GM19372 (cell line): ENCODE data around the gene ONECUT3.

Experiments
- ATAC-seq: cut with Tn5 transposase; IDR thresholded peaks from one replicate; pipeline ENCODE4 v1.9.1; 2021; ENCODE audit warnings: mild to moderate bottlenecking, low read depth, moderate library complexity; ENCODE audit not compliant: unreplicated experiment

The ONECUT3 gene

DNA sequence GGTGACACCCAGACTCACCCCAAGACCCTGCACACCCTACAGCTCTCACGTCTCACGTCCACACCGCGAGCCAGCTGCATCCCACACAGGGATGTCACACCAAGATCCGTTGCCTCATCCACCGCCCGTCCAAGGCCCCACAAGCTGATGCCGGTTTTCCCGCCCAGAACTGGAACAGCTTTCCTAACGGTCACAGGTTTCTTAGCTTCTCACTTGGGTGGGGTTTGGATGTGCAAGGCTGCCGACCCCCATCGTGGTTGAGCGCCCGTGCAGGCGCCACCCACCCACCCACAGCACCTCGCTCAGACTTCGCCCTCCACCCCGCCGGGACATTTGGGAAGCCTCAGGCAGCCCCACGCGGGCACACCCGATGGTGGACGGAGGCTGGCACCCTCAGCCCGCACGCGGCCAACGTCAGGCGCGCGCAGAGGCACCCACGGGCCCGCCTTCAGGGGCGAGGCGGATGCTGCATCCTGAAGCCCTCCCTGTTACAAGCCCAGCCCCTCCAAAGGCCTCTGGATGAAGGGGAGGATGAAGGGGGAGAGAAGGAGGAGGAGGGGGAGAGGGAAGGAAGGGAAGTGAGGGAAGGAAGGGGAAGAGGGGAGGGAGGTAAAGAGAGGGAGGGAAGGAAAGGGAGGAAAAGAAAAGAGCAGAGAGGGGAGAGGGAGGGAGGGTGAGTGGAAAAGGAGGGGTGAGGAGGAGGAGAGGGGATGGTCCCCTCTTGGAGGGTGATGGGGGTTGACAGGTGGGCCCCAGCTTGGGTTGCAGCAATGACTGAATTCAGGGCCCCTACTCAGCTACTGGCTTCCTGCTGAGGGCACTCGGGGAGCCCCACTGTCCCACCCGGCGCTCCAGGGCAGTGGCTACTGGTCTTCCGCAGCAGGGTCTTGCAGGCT lies 12.8 kb downstream of the ONECUT3 start:
- no peak for ATAC-seq

DNA sequence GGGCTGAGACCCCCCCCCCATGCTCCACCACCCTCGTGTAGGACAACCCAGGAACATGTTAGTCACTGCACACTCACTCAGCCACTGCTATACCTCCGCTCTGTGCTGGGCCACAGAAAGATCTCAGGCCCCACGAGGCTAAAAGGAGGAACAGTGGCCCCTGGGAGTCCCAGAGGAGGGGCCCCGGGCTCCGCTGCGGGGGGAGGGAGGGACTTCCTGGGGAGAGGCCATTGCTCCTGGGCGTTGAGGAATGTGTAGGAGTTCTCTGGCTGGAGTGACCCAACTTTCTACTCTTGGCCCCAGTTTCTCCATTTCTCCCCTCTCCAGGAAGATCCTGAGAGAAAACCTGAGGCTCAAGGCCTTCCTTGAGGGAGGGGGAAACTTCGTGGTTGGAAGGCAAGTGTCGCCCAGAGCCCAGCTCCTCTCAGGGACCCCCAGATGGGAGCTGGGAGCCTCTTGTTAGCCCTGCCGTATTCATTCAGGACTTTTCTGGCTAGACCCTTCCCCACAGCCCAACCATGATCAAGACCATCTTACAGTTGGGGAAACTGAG lies 13.6 kb downstream of the ONECUT3 start:
- ATAC-seq = no peak

DNA sequence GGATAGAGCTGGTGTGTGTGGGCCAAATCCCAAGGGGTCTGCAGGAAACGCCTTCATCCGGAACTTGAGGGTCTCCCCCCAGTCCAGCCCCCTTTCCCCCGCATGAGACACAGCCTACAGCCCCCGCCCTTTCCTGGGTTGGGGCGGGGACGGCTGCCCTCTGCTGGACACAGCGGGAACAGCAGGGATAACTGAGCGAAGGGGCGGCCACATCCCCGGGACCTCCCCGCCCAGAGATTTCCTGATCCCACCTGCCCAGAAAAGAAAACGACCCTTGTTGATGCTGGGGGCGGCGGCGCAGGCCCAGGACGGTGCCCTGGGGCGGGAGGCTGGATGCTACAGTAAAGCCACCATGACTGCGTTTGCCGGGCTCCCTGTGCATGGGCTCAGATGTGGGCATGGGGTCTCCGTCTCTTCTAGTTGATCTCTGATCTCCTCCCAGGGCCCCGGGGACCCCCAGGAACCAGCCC lies 14.2 kb downstream of the ONECUT3 start:
- no peak for ATAC-seq

DNA sequence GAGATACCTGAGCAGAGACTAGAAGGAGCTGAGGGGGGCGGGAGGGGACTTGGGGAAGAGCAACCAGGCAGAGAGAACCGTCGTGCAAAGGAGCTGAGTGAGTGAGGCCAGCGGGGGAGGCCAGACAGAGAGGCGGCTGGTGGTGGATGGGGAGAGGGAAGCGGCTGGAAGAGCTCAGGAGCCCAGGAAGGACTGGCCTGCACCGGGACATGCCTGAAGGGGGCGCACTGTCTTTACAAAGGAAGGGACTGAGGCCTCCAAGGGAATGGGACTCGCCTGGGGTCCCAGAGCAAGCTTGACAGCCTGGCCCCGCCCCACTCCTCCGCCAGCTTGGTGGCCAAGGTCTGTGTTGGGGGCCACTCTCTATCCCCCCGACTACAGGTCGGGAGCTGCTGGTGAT lies 14.9 kb downstream of the ONECUT3 start:
- ATAC-seq = no peak

DNA sequence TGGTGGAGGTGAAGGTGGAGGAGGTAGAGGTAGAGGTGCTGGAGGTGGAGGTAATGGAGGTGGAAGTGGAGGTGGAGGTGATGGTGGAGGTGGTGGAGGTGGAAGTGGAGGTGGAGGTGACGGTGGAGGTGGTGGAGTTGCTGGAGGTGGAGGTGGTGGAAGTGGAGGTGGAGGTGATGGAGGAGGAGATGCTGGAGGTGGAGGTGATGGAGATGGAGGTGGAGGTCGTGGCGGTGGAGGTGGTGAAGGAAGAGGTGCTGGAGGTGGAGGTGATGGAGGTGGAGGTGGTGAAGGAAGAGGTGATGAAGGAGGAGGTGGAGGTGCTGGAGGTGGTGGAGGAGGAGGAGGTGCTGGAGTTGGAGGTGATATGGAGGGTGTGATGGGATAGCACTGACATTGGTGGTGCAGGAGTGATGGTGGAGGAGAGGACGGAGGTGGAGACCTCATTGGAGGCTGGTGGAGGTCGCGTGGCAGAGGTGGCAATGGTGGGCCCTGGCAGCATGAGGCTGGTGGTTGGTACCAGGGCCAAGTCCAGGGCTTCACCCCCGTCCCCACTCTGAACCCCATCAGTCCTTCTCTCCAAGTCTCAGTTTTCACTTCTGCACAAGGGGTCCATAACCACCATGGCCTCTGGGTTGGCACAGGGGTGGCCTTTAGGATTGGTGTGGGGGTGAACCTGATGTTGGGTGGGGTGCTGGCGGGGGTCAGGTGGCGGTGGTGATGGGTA lies 15.8 kb downstream of the ONECUT3 start:
- ATAC-seq = no peak

DNA sequence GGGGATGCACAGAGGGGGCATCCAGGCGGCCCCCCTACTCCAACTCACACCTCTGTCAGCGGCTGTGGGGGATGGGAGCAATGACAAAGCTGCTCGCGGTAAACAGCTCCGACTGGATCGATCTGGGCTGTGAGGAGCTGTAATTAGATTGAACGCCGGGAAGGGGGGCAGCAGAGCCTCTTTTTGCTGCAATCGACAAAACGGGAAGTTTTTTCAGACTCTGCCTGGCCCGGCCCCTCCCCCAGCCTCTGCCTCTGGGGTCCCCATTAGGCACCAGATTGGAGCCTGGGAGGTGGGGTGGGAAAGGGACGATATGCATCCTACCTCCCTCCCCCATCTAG lies 16.3 kb downstream of the ONECUT3 start:
- no peak for ATAC-seq

DNA sequence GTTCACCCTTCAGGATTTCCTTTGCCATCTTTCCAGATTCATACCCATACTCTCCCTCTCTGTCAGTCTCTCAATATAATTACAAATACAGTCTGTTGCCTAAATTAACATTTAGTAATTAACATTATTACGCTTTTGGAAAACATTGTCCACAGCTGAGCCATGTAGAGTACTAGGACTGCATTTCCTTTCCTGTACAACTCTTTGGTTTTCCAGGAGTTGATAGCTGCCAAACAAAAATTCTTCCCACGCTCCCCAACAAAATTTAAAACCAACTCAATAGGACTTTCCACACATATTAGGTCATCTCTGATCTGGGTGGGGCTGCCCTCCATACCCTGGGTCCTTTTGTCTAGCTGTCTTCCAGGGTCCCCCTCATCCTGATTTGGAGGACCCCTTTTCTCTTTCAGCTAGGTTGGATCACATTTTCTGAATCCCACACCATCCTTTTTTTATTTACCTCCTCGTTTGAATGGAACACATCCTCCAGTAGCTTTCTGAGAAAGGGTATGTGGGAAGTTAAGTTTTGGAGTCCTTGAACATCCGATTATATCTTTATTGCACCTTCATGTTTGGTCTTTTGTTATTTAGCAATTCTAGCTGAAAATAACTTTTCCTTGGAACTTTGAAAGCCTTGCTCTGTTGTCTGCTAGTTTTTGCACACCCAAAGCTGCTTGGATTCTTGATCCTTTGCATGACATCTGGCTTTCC lies 17.7 kb downstream of the ONECUT3 start:
- no peak for ATAC-seq

DNA sequence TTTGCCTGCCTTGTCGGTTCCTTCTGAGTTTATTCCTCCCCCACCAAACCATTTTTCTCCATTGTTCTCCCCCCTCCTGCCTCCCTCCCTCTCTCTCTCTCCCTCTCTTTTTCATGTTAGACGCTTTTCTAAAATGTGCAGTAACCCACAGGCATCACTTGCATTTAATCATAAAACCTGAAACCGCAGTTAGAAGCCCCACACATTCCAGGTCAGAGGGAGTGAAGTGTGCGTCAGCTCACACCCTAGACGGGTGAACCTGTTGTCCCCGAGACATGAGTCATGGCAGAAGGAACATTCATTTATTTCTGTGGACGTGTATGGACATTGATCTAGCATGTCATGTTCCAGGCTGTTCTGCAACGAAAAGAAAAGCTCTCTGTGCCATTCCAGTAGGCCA lies 19.9 kb downstream of the ONECUT3 start:
- ATAC-seq = no peak

DNA sequence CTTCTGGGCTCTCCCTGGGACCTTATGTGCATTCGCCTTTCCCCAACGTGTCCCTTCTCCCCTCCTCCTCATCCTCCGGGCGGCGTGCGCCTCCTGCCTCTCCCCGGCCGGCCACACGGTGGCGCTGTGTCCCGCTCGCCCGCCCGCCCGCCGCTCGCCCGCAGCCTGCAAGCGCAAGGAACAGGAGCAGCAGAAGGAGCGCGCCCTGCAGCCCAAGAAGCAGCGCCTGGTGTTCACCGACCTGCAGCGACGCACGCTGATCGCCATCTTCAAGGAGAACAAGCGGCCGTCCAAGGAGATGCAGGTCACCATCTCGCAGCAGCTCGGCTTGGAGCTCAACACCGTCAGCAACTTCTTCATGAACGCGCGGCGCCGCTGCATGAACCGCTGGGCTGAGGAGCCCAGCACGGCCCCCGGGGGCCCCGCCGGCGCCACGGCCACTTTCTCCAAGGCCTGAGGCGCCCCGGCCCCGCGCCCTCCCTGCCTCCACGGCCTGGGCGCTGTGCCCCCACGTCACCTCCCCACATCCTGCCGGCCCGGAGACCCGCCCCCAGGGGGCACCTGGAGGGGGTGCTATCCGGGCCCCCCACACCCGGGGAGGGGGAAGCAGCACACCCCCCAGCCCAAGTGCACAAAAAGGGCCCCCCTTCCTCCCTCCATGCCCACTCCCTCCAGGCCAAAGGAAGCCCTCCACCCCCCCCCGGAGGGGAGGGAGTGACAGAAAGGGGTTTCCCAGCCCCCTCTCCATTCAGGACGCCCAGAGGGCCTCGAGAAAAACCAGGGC lies 21.9 kb downstream of the ONECUT3 start:
- ATAC-seq = no peak

DNA sequence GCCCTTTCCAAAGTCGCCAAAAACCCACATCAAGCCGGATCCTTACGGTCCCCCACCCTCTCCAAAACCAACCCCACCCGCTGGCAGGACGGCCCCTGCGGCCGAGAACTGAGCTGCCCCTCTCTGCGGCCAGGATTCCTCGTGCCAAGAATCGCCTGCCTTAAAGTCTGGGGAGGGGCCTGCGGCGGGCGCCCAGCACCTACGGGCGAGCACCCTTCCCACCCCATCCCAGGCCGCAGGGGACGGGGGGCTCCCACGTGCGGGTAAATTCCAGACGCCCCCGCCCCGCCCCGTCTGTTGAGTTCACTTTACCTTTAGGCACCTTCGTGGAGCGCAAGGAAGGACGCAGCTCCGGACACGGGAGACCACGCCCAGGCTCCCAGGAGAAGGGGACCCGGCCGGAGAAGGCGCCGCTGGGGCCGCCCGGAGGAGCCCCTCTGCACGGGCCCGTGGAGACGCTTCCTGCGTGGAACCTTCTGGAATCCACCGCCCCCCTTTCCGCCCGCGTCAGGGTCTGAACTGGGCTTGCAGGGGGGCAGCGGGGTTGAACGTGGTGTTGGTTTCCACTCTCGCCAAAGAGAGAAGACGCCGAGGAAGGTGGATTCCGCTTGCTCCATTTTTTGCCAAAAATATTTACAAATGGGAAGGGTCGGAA lies 22.8 kb downstream of the ONECUT3 start:
- ATAC-seq = no peak

DNA sequence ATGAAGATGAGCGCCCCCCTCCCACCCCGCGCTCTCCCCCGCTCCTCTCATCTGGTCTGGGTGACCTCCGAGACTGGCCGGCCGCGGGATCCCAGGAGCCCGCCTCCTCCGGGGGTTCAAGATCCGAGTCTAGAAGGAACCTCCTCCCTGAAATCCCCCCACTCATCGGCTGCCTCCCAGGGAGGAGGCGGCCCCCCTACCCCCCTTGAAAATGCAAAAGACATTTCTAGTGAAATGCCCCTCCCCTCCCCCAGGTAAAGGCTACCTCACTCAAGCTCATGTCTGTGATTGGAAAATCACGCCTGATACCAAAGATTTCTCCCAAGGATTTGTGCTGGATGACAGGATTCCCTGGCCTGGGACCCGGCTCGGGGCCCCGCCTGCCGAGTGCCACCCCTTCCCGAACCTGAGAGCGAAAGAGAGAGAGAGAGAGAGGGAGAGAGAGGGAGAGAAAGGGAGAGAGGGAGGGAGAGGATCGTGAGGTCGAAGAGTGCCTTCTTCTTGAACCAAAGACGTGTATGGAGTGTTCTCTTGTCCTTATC lies 23.4 kb downstream of the ONECUT3 start:
- no peak for ATAC-seq

DNA sequence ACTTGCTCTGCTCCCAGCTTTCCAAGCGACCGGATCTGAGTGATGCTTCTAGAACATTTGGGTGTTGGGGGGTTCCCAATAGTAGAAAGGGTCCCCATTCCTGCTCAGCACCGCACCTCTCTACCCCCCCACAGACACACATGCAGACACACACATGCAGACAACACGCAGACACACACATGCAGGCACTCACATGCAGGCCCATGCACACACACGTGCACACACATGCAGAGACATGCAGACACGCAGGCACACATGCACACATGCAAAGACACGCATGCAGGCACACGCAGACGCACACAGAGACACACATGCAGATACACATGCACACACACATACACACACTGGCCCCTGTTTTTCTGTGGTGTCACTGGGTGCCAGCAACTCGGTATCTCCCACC lies 23.8 kb downstream of the ONECUT3 start:
- ATAC-seq = no peak

DNA sequence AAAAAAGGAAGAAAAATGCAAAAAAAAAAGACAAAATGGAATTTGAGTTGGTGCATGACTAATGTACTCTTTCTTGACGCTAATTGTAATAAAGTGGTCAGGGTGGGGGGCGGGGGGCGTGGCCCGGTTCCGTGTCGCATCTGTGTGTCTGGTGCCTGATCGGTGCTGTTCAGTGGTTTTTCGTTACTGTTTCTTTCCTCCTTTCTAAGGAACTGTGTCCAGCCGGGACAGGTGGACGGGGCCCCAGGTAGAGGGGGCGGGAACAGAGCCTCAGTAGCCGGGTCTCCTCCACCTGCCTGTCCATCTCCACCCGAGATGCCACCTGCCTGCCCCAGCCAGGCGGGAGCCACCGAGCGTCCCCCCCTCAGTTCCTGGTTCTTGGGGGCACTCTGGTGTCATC lies 26.3 kb downstream of the ONECUT3 start:
- no peak for ATAC-seq

DNA sequence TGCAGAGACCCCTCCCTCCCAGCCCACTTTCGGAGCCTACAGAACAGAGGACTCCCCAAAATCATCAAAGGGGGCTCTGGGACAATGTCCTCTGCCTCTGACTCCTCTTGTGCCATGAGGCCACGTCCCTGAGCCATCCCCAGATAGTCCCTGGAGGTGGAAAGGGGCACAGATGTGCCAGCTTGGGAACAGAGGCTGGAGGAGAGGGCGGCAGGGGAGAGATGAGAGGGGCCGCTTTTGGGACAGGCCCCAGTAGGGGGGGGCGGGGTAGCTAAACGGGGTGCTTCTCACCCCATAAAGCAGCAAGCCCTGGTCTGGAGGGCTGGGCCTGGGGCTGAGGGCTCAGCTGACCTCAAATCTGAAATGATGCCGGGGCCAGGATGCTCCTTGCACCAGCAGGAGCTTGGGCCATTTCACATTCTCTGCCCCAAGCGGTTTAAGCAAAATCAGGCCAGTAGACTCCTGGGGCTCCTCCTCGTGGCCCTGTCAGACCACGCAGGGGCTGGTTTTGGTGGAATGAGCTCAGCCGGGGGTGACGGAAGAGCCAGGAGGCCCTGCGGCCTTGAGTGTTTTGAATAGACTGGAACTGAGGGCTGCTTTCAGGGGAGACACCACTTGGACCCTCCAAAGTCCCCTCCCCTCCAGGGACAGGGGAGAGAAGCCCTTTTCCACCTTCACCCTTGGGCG lies 27.1 kb downstream of the ONECUT3 start:
- ATAC-seq = no peak

DNA sequence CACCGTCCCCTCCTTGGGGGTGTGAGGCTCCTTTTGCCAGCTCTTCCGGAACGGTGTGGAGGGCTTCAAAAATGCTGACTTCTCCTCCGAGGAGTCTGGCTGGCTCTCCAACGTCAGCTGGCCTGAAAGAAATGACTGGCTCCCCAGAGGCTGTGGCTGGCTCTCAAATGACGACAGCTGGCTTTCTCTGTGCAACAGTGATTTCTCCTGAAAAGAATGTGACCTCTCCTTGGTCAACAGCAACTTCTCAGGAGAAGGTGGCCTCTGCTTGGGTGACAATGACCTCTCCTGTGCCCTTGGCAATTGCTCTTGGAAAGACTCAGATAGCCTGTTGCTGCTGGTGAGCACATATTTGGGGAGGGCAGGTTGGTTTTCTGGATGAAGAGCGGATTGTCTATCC lies 29.2 kb downstream of the ONECUT3 start:
- ATAC-seq = no peak

DNA sequence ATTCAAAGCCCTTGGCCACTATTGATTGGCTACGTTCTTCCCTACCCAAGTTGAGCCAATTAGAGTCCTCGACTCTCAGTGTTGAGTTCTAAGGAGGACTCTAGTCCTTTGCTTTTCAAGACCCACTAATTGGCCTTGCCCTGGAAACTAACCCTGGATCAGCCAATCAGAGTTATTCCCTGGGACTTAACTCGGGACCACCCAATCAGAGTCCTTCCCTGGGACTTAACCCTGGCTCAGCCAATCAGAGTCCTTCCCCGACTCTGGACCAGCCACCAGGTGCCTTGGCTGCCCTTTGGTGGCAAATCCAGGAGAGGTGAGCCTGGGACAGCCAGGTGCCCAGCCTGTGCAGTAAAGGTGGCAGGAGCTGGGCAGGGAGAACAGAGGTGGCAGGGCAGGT lies 30.0 kb downstream of the ONECUT3 start:
- ATAC-seq = no peak

DNA sequence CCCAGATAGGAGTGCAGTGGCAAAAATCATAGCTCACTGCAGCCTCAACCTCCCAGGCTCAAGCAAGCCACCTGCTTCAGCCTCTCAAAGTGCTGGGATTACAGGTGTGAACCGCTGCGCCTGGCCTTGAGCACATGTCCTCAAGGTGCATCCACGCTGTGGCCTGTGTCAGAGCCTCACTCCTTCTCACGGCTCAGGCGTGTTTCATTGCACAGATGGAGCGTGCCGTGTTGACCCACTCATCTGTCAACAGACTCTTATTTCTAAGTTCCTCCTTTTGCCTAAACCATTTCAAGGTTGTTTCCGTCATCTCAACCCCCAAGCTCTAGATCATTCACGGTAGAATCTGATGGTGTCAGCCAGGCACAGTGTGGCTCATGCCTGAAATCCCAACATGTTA lies 30.6 kb downstream of the ONECUT3 start:
- ATAC-seq = no peak

DNA sequence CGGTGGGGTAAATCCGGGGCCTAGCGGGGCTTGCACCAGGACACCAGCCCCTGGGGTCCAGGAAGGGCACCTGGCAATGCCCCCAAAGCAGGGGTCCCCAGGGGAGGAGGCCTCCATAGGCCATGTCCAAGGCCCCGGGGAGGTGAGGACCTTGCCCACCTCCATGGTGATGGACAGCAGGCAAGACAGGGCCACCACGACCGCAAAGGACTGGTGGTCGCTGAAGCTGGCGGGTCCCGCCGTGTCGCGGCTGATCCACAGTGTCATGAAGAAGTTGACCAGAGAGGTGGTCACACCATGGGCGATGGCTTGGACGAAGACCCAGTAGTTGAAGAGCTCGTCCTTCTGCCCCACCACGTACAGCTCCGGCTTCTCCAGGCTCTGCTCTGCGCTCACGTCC lies 32.0 kb downstream of the ONECUT3 start:
- ATAC-seq = no peak

DNA sequence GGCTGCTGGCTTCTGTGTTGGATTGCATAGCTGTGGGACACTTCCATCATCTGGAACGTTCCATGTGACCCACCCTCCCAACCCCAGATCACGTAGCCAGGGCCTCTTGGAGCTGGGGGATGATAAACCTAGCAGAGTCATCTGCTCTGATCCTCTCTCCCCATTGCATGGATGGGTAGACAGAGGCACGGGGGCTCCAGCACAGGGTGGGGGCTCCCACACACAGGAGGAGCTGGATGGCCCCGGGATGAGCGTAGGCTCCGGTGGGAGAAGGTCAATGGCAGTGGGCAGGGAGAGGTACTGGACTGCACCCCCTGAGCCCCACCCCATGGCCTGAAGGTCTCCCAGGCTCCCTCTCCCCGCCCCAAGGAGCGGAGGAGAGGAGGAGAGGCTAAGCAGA lies 33.4 kb downstream of the ONECUT3 start:
- ATAC-seq = no peak
